NCI-H82 treated with DMSO at 0.1 percent for 48 hours (cell line): ENCODE measurements around the gene C6orf136.
A peak's percentile ranks its signal among the peaks of the same experiment; 100 is the strongest.
"Not testable (repeated sequence)": the region's sequence is repeated elsewhere in the genome, so short reads cannot be mapped to it uniquely, and the experiment has no call there.

Experiments used
- DNase-seq: peaks from one replicate; lab custom pipeline; 2025; ENCODE audit not compliant: unreplicated experiment; lab: John Stamatoyannopoulos, UW

The C6orf136 gene

GRCh38 chr6:30657454-30657853 is 10.5 kb downstream of the C6orf136 start:
- DNase-seq = no peak

- not testable (repeated sequence) for DNase-seq
Measured at GRCh38 chr6:30657922-30658321, 11.0 kb downstream of the C6orf136 start.

GRCh38 chr6:30664994-30665767 is 18.2 kb downstream of the C6orf136 start:
- no peak for DNase-seq

- not testable (repeated sequence) for DNase-seq
Measured at GRCh38 chr6:30666300-30666699, 19.4 kb downstream of the C6orf136 start.

- DNase-seq = no peak
Measured at GRCh38 chr6:30670760-30671527, 24.0 kb downstream of the C6orf136 start.

GRCh38 chr6:30672445-30673253 is 25.7 kb downstream of the C6orf136 start, which contains the start of gene DHX16:
Gene DHX16 (minus strand): TSS chr6:30673006. CDS start chr6:30672841, 165 bp downstream.
- peak; percentile 91 for DNase-seq

- DNase-seq = no peak
Measured at GRCh38 chr6:30676660-30677285, 29.8 kb downstream of the C6orf136 start.

- peak; percentile 56 for DNase-seq
Measured at GRCh38 chr6:30678964-30679726, 32.2 kb downstream of the C6orf136 start.

GRCh38 chr6:30679765-30680535 is 33.0 kb downstream of the C6orf136 start:
- DNase-seq = peak; percentile 97

- DNase-seq = no peak
Measured at GRCh38 chr6:30681766-30682142, 34.8 kb downstream of the C6orf136 start.

GRCh38 chr6:30682143-30683117 is 35.5 kb downstream of the C6orf136 start:
- DNase-seq = peak; percentile 15

- DNase-seq = no peak
Measured at GRCh38 chr6:30683183-30683979, 36.4 kb downstream of the C6orf136 start.

- no peak for DNase-seq
Measured at GRCh38 chr6:30683980-30684338, 37.0 kb downstream of the C6orf136 start.

GRCh38 chr6:30684386-30685156 is 37.6 kb downstream of the C6orf136 start:
- DNase-seq = no peak

GRCh38 chr6:30685157-30686008 is 38.5 kb downstream of the C6orf136 start:
- no peak for DNase-seq
